Stimulated activated CD8-positive, alpha-beta memory T cell treated with anti-CD3 and anti-CD28 coated beads, Interleukin-2, amount 100 ng/mL, for 1 hour (primary cell): ENCODE results near the gene TBCEL.

Experiments
- DNase-seq, 2 donors: peaks; one replicate each; pipeline ENCODE4 v3.0.0-alpha.2; 2020; ENCODE audit warnings: low read depth in 2 of 2

Gene TBCEL

DNA sequence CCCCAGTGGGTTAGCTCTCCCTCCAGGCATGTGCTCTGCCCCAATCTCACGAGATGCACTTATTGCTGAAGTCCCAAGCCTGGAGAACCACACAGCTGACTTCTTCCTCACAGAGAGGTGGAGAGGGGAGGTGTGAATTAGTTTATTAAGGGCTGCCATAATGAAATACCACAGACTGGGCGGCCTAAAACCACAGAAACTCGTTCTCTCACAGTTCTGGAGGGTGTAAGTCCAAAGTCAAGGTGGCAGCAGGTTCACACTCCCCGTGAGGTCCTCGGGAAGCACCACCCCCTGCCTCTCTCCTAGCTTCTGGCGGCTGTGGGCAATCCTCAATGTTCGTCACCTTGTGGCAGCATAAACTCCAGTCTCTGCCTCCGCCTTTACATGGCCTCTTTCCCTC lies 116.5 kb downstream of the TBCEL start:
- no peak for DNase-seq
